Erythroblast (primary cell): ENCODE data around the gene TIAL1.

ENCODE experiments used
- GATA1 ChIP-seq: IDR thresholded peaks from 2 replicates; pipeline ENCODE4 v1.6.1; 2011; ENCODE audit warnings: low read depth, mild to moderate bottlenecking, control low read depth, low read length, moderate library complexity
- POLR2A ChIP-seq: IDR thresholded peaks from 2 replicates; pipeline ENCODE4 v1.6.1; 2011; ENCODE audit warnings: mild to moderate bottlenecking, low read length

GRCh38 chr10:119604468-119604867 lies 7.7 kb upstream of the TIAL1 start:
- TF ChIP-seq POLR2A (no peak), GATA1 (no peak)
